ENCODE data around the gene LPIN3. TPM values are rescaled to one million over a fixed set of nuclear protein-coding genes. Genes with fewer than 3 reads are reported as not detected.
"Not testable (repeated sequence)": the region's sequence is repeated elsewhere in the genome, so short reads cannot be mapped to it uniquely, and the experiment has no call there.

The LPIN3 gene
- under 1 TPM in 1 of 3 donors, not detected in 2; 0.04 TPM for polyA plus RNA-seq

DNA sequence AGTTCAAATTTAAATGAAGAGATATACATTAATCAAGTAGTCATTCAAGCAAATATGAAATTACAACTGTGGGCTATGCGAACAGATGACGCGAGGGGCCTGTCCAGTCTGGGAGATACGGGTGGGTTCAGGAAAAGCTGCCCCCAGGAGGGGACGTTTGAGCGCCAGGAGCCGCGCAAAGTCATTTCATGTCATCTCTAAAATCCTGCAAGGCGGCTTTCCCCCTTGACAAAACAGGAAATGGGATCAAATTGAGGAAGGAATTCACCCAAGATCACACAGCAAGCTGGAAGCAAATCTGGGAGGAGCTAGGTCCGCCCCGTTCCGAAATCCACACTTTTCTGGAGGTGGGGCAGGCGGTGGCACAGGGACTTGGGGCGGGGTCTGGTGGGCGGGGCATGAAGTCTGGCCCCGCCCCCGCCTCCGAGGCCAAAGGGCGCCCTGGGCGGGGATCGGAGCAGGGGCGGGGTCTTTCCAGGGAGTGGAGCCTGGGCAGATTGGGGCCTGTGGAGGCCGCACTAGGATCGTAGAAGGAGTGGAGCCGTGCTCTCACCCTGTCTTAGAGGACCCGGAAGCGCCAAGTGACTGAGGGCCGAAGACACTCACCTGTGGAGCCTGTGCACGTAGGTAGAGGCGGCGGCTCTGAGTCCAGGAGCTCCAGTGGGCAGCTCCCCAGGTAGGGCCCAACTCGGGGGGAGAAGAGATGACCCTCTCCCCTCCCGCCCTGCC is at the start of gene LPIN3:
TSS of gene LPIN3 (plus strand) at position 495 of the 729 bp plus-strand sequence. CDS start 4,983 bp downstream, outside the sequence.
- H3K36me3 Mint-ChIP-seq, result no peaks in the 10 kb centered on the region
- peaks cover 7 to 12% of the 10 kb centered on the region in 2 donors for H3K4me1 Mint-ChIP-seq
- H3K27me3 Mint-ChIP-seq (ENCODE audit: low read depth in 3 of 3), result peaks cover 4 to 13% (median 8%) of the 10 kb centered on the region in 3 donors
- peak; percentile 22 to 35 (median 23) for DNase-seq
- no peaks in the 10 kb centered on the region for H3K9me3 Mint-ChIP-seq
- H3K4me3 Mint-ChIP-seq, result peak within 1 kb of the TSS; percentile 81 to 93 (median 85)
- H3K27ac Mint-ChIP-seq, result peak within 1 kb of the TSS in 3 of 6 donors; percentile 6 to 60 (median 51)

DNA sequence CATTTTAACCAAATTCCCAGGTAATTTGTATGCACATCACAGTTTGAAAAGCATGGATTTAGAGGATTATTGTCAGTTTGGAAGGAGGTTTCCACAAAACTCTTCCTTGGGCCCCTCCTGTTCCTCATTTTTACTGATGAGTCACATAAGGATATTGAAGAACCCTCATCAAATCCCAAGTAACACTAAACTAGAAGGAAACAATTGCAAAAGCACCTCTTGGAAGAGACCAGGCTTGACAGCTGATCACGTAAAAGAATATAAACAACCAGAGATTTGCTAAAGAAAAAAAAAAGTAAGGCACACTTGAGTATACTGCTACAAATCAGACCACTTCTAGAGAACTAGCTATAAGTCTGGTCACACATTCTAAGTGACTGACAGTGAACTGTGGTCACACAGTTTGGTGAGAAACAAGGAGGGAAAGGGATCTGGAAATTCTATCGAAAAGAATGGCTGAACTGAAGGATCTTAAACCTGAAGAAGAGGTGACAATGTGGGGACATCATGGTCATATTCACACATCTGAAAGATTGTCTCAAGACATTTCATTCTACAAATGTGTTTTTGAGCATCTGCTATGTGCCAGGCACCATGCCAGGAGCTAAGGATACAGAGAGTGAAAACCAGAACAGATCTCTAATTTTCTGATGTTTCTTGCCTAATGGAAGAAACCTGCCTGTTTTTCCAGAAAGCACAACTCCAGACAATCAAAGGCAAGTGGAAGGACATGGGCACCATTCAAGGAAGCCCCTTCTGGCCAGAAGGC is 47.2 kb upstream of the LPIN3 start:
- H3K9me3 Mint-ChIP-seq, result no peaks in the 10 kb centered on the region
- H3K4me1 Mint-ChIP-seq, result no peaks in the 10 kb centered on the region
- H3K36me3 Mint-ChIP-seq, result no peaks in the 10 kb centered on the region
- no peak overlapping the region for H3K27ac Mint-ChIP-seq
- peaks cover 0 to 3% (median 0%) of the 10 kb centered on the region in 3 donors for H3K27me3 Mint-ChIP-seq (ENCODE audit: low read depth in 3 of 3)
- H3K4me3 Mint-ChIP-seq, result no peak overlapping the region
- DNase-seq, result no peak

DNA sequence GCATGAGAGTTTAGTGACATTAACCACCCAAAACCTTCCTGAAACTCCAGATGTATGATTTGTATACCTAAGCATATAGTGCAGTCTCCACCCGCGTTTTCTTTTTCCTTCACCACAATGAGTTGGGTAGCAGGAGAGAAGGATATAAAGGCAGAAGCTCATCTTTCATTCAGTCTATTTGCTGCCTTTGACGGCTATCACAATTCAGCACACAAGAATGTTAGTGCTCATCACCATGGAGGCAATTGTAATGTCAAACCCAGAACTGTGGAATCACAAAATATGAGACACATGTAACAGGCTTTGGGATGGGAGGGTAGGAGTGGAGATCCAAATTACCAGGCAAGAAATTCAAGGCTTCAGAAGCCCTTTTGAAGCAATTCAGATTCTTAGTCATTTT is 40.7 kb upstream of the LPIN3 start:
- no peaks in the 10 kb centered on the region for H3K4me1 Mint-ChIP-seq
- DNase-seq, result no peak
- no peak overlapping the region for H3K27ac Mint-ChIP-seq
- H3K36me3 Mint-ChIP-seq, result no peaks in the 10 kb centered on the region
- no peaks in the 10 kb centered on the region for H3K9me3 Mint-ChIP-seq
- H3K4me3 Mint-ChIP-seq, result no peak overlapping the region
- H3K27me3 Mint-ChIP-seq (ENCODE audit: low read depth in 3 of 3), result peaks cover 0 to 3% (median 0%) of the 10 kb centered on the region in 3 donors

GRCh38 chr20:41300383-41300782 is 40.2 kb upstream of the LPIN3 start:
- Mint-ChIP-seq H3K27ac (no peak overlapping the region), H3K4me3 (no peak overlapping the region), H3K9me3 (no peaks in the 10 kb centered on the region), H3K4me1 (no peaks in the 10 kb centered on the region), H3K36me3 (no peaks in the 10 kb centered on the region), H3K27me3 (ENCODE audit: low read depth in 3 of 3) (peaks cover 0 to 3% (median 0%) of the 10 kb centered on the region in 3 donors)
- no peak for DNase-seq

- Mint-ChIP-seq H3K27ac (no peak overlapping the region), H3K36me3 (no peaks in the 10 kb centered on the region), H3K4me1 (no peaks in the 10 kb centered on the region), H3K27me3 (ENCODE audit: low read depth in 3 of 3) (peaks cover 0 to 3% (median 0%) of the 10 kb centered on the region in 3 donors), H3K4me3 (no peak overlapping the region), H3K9me3 (no peaks in the 10 kb centered on the region)
- no peak for DNase-seq
Measured at GRCh38 chr20:41300886-41301285, 39.7 kb upstream of the LPIN3 start.

DNA sequence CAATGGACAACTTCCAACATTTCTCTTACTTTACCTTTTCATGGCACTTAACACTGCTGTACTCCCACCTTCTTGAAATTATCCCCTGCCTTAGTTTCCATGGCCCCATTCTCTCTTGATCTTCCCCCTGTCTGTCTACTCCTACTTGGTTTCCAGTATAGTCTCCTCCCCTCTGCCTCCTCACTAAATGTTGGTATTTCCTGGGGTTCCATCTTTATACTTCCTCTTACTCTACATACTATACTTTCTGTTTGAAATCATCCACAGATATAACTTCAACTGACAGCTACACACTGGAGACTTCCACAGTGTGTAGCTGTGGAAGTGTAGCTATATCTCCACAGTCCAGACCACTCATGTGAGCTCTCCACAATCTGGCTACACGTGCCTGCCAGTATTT is 36.6 kb upstream of the LPIN3 start:
- DNase-seq, result no peak
- Mint-ChIP-seq H3K4me1 (peaks cover 0 to 10% of the 10 kb centered on the region in 2 donors), H3K4me3 (no peak overlapping the region), H3K27me3 (ENCODE audit: low read depth in 3 of 3) (no peaks in the 10 kb centered on the region), H3K9me3 (no peaks in the 10 kb centered on the region), H3K36me3 (no peaks in the 10 kb centered on the region), H3K27ac (no peak overlapping the region)

- no peak for DNase-seq
- Mint-ChIP-seq H3K27ac (no peak overlapping the region), H3K4me1 (peaks cover 0 to 10% of the 10 kb centered on the region in 2 donors), H3K27me3 (ENCODE audit: low read depth in 3 of 3) (no peaks in the 10 kb centered on the region), H3K36me3 (no peaks in the 10 kb centered on the region), H3K4me3 (no peak overlapping the region), H3K9me3 (no peaks in the 10 kb centered on the region)
Measured at GRCh38 chr20:41304424-41305079, 36.1 kb upstream of the LPIN3 start.

DNA sequence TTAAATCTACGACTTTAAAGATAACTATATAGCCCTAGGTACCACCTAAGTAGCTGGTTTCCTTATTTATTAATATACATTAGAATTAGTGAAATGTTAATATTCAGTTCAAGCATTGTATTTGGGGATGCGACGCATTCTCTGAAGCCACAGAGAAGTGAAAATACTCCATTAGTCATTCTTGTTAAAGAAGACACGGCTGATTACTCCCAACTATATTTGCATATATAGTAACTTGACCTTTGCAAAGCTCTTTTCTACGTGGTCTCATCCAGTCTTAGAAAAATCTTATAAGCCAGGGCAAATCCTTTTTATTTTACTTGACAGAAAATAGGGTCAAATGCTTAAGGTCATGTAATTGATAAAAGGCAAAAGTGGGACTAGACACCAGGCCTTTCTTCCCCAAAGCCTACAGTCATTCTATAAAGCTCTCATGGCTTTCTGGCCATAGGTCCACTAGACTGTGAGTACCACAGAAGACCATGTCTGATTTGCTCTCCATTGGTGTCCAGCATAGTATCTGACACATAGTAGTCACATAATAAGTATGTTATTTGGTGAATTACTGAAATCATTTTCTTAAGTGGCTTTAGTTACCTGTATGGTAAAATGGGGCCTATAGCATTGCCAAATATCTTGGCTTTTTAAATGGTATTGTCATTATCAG is 34.4 kb upstream of the LPIN3 start:
- no peak overlapping the region for H3K27ac Mint-ChIP-seq
- no peaks in the 10 kb centered on the region for H3K9me3 Mint-ChIP-seq
- peaks cover 0 to 4% (median 0%) of the 10 kb centered on the region in 3 donors for H3K36me3 Mint-ChIP-seq
- no peaks in the 10 kb centered on the region for H3K27me3 Mint-ChIP-seq (ENCODE audit: low read depth in 3 of 3)
- no peak overlapping the region for H3K4me3 Mint-ChIP-seq
- DNase-seq, result no peak
- peaks cover 0 to 10% of the 10 kb centered on the region in 2 donors for H3K4me1 Mint-ChIP-seq

DNA sequence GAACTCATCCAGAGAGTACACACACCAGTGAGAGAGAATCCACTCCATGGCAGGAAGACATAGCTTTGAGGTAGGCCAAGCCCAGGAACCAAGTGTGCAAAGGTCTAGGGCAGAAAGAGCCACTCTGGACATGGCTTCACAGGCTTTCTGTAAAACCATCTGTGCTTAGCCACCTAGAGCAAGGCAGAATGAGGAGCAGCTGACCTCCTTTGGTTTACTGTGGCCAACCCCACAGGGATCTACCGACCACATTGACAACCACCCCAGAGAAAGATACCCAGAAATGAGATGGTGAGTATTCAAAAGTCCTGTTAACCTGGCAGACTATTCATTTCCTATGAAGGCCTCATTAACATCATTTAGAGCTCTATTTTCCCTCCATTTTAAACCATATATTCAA is 33.6 kb upstream of the LPIN3 start:
- Mint-ChIP-seq H3K9me3 (no peaks in the 10 kb centered on the region), H3K36me3 (peaks cover 0 to 4% (median 0%) of the 10 kb centered on the region in 3 donors), H3K4me3 (no peak overlapping the region), H3K27me3 (ENCODE audit: low read depth in 3 of 3) (no peaks in the 10 kb centered on the region), H3K27ac (no peak overlapping the region), H3K4me1 (peaks cover 0 to 10% of the 10 kb centered on the region in 2 donors)
- DNase-seq, result no peak

GRCh38 chr20:41308290-41308711 is 32.3 kb upstream of the LPIN3 start:
- Mint-ChIP-seq H3K4me3 (no peak overlapping the region), H3K4me1 (peaks cover 0 to 10% of the 10 kb centered on the region in 2 donors), H3K36me3 (peaks cover 0 to 4% (median 0%) of the 10 kb centered on the region in 3 donors), H3K27me3 (ENCODE audit: low read depth in 3 of 3) (no peaks in the 10 kb centered on the region), H3K27ac (no peak overlapping the region), H3K9me3 (no peaks in the 10 kb centered on the region)
- no peak for DNase-seq

DNA sequence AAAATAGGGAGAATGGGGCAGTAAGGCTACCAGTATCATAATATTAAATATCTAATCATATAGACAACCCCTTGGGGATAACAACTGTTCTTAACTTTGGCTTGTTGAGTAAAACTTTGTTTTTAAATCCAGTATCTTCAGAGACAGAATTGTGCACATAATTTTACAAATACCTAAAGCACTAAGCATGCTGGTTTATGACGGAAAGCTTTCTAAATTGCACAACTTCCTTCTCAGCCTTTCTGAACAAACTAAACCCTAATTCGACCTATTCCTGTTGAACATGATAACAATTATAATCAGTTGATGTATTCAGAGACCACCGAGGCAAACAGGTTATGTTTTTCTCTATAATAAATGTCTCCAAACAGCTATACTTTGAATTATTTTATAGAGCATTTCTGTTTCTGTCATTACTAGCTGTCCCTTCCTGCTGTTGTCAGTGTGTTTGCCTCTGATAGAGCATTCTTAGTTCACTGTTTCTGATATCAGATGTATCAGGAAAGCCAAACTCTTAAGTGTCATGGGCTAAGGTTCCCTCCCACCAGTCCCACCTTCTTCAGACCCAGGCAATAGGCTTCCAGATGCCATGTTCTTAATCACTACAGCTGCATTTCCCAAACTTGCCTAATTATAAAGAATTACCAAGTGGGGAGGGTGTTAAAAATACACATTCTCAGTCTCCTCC is 31.8 kb upstream of the LPIN3 start:
- H3K27ac Mint-ChIP-seq, result peak overlapping the region in 1 of 6 donors; percentile 39
- DNase-seq, result no peak
- peaks cover 0 to 10% of the 10 kb centered on the region in 2 donors for H3K4me1 Mint-ChIP-seq
- H3K9me3 Mint-ChIP-seq, result no peaks in the 10 kb centered on the region
- peaks cover 0 to 4% (median 0%) of the 10 kb centered on the region in 3 donors for H3K36me3 Mint-ChIP-seq
- H3K27me3 Mint-ChIP-seq (ENCODE audit: low read depth in 3 of 3), result no peaks in the 10 kb centered on the region
- no peak overlapping the region for H3K4me3 Mint-ChIP-seq

DNA sequence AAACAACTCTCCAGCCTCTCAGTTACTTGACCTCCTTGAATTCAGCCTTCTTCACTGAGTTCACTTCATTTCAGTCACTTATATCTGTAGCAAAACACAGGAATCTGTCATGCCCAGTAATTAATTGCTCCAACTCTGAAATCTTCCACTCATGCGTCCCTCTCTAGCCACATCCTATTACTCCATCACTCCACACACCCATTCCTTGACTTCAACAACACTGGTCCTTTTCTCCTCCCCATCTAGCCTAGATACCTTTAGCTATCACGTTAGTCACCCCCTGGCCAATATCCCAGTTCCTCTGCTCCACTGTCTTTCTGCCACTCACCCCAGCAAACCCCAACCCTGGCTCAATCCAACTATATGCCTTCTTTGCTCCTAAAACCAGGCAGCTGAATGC is 30.8 kb upstream of the LPIN3 start:
- H3K27me3 Mint-ChIP-seq (ENCODE audit: low read depth in 3 of 3), result no peaks in the 10 kb centered on the region
- peaks cover 0 to 4% (median 0%) of the 10 kb centered on the region in 3 donors for H3K36me3 Mint-ChIP-seq
- H3K4me1 Mint-ChIP-seq, result peaks cover 2 to 10% of the 10 kb centered on the region in 2 donors
- no peak for DNase-seq
- H3K27ac Mint-ChIP-seq, result peak overlapping the region in 1 of 6 donors; percentile 26
- H3K4me3 Mint-ChIP-seq, result no peak overlapping the region
- H3K9me3 Mint-ChIP-seq, result no peaks in the 10 kb centered on the region

DNA sequence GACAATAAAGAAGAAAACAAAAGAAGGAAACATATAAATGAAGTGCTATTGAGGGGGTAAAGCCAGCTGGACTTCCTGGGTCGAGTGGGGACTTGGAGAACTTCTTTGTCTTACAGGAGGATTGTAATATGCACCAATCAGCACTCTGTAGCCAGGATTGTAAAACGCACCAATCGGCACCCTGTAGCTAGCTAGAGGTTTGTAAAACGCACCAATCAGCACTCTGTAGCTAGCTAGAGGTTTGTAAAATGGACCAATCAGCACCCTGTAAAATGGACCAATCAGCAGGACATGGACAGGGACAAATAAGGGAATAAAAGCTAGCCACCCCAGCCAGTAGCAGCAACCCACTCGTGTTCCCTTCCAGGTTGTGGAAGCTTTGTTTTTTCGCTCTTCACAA is 28.6 kb upstream of the LPIN3 start:
- not testable (repeated sequence) for DNase-seq; H3K9me3 Mint-ChIP-seq; H3K27ac Mint-ChIP-seq; H3K27me3 Mint-ChIP-seq (ENCODE audit: low read depth in 3 of 3); H3K36me3 Mint-ChIP-seq; H3K4me3 Mint-ChIP-seq
- peaks cover 9 to 16% of the 10 kb centered on the region in 2 donors for H3K4me1 Mint-ChIP-seq

All from immature natural killer cell (primary cell).